Measurements from ENCODE around the gene KRTAP10-10. TPM values are rescaled to one million over a fixed set of nuclear protein-coding genes. Genes with fewer than 3 reads are reported as not detected.

Gene KRTAP10-10
- total RNA-seq, 4 donors from 2014 or later: not detected

GRCh38 chr21:44615466-44615865 lies 21.7 kb upstream of the KRTAP10-10 start:
- no peak for DNase-seq
- Histone ChIP-seq H3K9me3 (peaks cover 0 to 9% (median 0%) of the 10 kb centered on the region in 4 donors), H3K4me3 (no peak overlapping the region), H3K4me1 (no peaks in the 10 kb centered on the region), H3K27ac (no peak overlapping the region), H3K27me3 (no peaks in the 10 kb centered on the region), H3K36me3 (no peaks in the 10 kb centered on the region)
- TF ChIP-seq POLR2A (IDR thresholded peaks at IDR 0.05) (no peak), CTCF (IDR thresholded peaks at IDR 0.05) (no peak)

GRCh38 chr21:44615911-44616590 lies 21.1 kb upstream of the KRTAP10-10 start:
- H3K4me1 ChIP-seq: no peaks in the 10 kb centered on the region
- no peak overlapping the region for H3K27ac ChIP-seq
- H3K4me3 ChIP-seq: no peak overlapping the region
- no peaks in the 10 kb centered on the region for H3K36me3 ChIP-seq
- H3K27me3 ChIP-seq: no peaks in the 10 kb centered on the region
- no peak for TF ChIP-seq CTCF (IDR thresholded peaks at IDR 0.05)
- no peak for TF ChIP-seq POLR2A (IDR thresholded peaks at IDR 0.05)
- peaks cover 0 to 10% (median 0%) of the 10 kb centered on the region in 4 donors for H3K9me3 ChIP-seq
- DNase-seq: peak in 2 of 3 donors; percentile 36 to 40

- no peak overlapping the region for H3K4me3 ChIP-seq
- no peak overlapping the region for H3K27ac ChIP-seq
- no peak for TF ChIP-seq CTCF (IDR thresholded peaks at IDR 0.05)
- TF ChIP-seq POLR2A (IDR thresholded peaks at IDR 0.05): no peak
- peaks cover 0 to 7% (median 0%) of the 10 kb centered on the region in 4 donors for H3K9me3 ChIP-seq
- no peak for DNase-seq
- H3K27me3 ChIP-seq: no peaks in the 10 kb centered on the region
- H3K36me3 ChIP-seq: no peaks in the 10 kb centered on the region
- no peaks in the 10 kb centered on the region for H3K4me1 ChIP-seq
Measured at GRCh38 chr21:44616591-44616926, 20.6 kb upstream of the KRTAP10-10 start.

GRCh38 chr21:44617071-44617501 lies 20.1 kb upstream of the KRTAP10-10 start:
- Histone ChIP-seq H3K27me3 (no peaks in the 10 kb centered on the region), H3K4me1 (no peaks in the 10 kb centered on the region), H3K36me3 (no peaks in the 10 kb centered on the region), H3K4me3 (no peak overlapping the region), H3K9me3 (peaks cover 0 to 3% (median 0%) of the 10 kb centered on the region in 4 donors), H3K27ac (no peak overlapping the region)
- TF ChIP-seq POLR2A (IDR thresholded peaks at IDR 0.05) (no peak), CTCF (IDR thresholded peaks at IDR 0.05) (no peak)
- no peak for DNase-seq

- peak in 2 of 3 donors; percentile 45 to 56 for DNase-seq
- peak overlapping the region; percentile 5 to 65 (median 44) for H3K27ac ChIP-seq
- no peaks in the 10 kb centered on the region for H3K36me3 ChIP-seq
Measured at GRCh38 chr21:44618504-44618903, 18.7 kb upstream of the KRTAP10-10 start.

More at GRCh38 chr21:44618504-44618903, 18.7 kb upstream of the KRTAP10-10 start:
- peak in 3 of 6 experiments; percentile 22 to 41 (median 31) for TF ChIP-seq CTCF (IDR thresholded peaks at IDR 0.05)
- no peak for TF ChIP-seq POLR2A (IDR thresholded peaks at IDR 0.05)
- H3K4me3 ChIP-seq: no peak overlapping the region
- no peaks in the 10 kb centered on the region for H3K27me3 ChIP-seq
- H3K4me1 ChIP-seq: no peaks in the 10 kb centered on the region
- H3K9me3 ChIP-seq: peaks cover 0 to 5% (median 2%) of the 10 kb centered on the region in 4 donors
